Measurements from ENCODE around the gene MAP7. TPM values are rescaled to one million over a fixed set of nuclear protein-coding genes. Genes with fewer than 3 reads are reported as not detected.

Gene MAP7
- total and polyA plus RNA-seq, 9 of the 15 experiments (the other 6 are each of a cell fraction or from before 2014, with no cell fraction given), result 0.76 to 7.7 (median 3.9) TPM

DNA sequence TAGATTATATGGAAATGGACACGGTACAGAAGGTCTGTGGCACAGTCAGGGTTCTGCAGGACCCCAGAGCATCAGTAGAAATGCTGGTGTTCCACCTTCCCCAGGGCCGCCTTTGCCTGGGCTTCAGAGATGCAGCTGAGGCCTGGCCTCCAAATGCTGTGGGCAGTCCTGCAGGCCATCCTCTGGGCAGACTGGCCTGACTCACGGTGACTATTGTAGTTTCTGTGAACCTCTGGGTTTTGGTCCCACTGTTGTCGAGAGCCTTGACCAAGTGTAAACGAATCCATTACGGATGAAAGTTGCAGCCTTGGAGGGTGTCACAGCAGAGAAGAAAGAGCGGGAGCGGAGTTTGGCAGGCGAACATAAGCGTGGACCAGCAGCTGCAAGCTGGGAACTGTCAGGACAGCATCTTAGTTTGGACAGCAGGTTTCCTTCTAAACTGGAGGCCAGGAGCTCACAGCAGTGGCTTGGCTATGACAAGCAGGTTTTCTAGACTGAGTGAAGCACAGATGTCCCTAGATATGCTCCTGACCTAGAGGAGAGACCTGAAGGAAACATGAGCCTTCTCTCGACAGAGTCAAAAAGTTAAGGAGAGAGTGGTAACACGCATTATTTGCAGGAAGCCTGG lies 214.4 kb downstream of the MAP7 start (continued):
- TF ChIP-seq, protein P1, sequence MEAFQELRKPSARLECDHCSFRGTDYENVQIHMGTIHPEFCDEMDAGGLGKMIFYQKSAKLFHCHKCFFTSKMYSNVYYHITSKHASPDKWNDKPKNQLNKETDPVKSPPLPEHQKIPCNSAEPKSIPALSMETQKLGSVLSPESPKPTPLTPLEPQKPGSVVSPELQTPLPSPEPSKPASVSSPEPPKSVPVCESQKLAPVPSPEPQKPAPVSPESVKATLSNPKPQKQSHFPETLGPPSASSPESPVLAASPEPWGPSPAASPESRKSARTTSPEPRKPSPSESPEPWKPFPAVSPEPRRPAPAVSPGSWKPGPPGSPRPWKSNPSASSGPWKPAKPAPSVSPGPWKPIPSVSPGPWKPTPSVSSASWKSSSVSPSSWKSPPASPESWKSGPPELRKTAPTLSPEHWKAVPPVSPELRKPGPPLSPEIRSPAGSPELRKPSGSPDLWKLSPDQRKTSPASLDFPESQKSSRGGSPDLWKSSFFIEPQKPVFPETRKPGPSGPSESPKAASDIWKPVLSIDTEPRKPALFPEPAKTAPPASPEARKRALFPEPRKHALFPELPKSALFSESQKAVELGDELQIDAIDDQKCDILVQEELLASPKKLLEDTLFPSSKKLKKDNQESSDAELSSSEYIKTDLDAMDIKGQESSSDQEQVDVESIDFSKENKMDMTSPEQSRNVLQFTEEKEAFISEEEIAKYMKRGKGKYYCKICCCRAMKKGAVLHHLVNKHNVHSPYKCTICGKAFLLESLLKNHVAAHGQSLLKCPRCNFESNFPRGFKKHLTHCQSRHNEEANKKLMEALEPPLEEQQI (IDR thresholded peaks at IDR 0.05), result no peak
- TF ChIP-seq MCM2 (IDR thresholded peaks at IDR 0.05; ENCODE audit: low read depth), result no peak
- no peak for TF ChIP-seq FOXJ2 (tag; IDR thresholded peaks at IDR 0.05)
- TF ChIP-seq HDAC3 (IDR thresholded peaks at IDR 0.05; ENCODE audit: borderline replicate concordance, partially characterized antibody), result no peak
- no peak for TF ChIP-seq ZNF764 (CRISPR knock-in tag; IDR thresholded peaks at IDR 0.05; ENCODE audit: low read depth)
- no peak for TF ChIP-seq ZNF146 (CRISPR knock-in tag; IDR thresholded peaks at IDR 0.05; ENCODE audit: unreplicated experiment)
- TF ChIP-seq, protein P2, sequence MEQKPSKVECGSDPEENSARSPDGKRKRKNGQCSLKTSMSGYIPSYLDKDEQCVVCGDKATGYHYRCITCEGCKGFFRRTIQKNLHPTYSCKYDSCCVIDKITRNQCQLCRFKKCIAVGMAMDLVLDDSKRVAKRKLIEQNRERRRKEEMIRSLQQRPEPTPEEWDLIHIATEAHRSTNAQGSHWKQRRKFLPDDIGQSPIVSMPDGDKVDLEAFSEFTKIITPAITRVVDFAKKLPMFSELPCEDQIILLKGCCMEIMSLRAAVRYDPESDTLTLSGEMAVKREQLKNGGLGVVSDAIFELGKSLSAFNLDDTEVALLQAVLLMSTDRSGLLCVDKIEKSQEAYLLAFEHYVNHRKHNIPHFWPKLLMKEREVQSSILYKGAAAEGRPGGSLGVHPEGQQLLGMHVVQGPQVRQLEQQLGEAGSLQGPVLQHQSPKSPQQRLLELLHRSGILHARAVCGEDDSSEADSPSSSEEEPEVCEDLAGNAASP (IDR thresholded peaks at IDR 0.05), result no peak
- no peak for TF ChIP-seq ZNF79 (CRISPR knock-in tag; IDR thresholded peaks at IDR 0.05; ENCODE audit: low read depth)
- TF ChIP-seq ZNF830 (CRISPR knock-in tag; IDR thresholded peaks at IDR 0.05), result no peak
- TF ChIP-seq ZNF766 (CRISPR knock-in tag; conservative IDR thresholded peaks at IDR 0.05), result no peak
- no peak for TF ChIP-seq ZNF274 (IDR thresholded peaks at IDR 0.05; ENCODE audit: borderline replicate concordance, low read depth, low read length)
- 0 out of 4 replicates have a peak, but pooled peaks of 1 of the 2 experiments have one; percentile 27 for TF ChIP-seq ARNT (IDR thresholded peaks at IDR 0.05)
- no peak for TF ChIP-seq MEF2D (tag; conservative IDR thresholded peaks at IDR 0.05; ENCODE audit: low read depth)
- TF ChIP-seq HDGF (IDR thresholded peaks at IDR 0.05), result no peak
- TF ChIP-seq NCOR1 (IDR thresholded peaks at IDR 0.05), result no peak
- TF ChIP-seq ZNF316 (IDR thresholded peaks at IDR 0.05), result peak; percentile 15; the same call in 1 of the 2 replicates
- TF ChIP-seq LEF1 (IDR thresholded peaks at IDR 0.05), result 0 out of 2 replicates have a peak, but pooled peaks have one; percentile 14
- TF ChIP-seq DIDO1 (tag; IDR thresholded peaks at IDR 0.05; ENCODE audit: low read depth), result no peak
- TF ChIP-seq DPF2 (IDR thresholded peaks at IDR 0.05), result peak; percentile 38; the same call in 1 of the 2 replicates
